Hepatocyte (in vitro differentiated cells): ENCODE data around the gene CPNE4. TPM values are rescaled to one million over a fixed set of nuclear protein-coding genes. Genes with fewer than 3 reads are reported as not detected.

Source experiments
- DNase-seq: peaks from one replicate; pipeline ENCODE4 v3.0.0-alpha.2; 2016; ENCODE audit warnings: low spot score
- H2AFZ ChIP-seq: fragments of 200-600 bp; sonication (generic); 2 replicates; pipeline ENCODE4 v1.6.0; 2016; ENCODE audit warnings: antibody characterized with exemption, mild to moderate bottlenecking
- H3K27ac ChIP-seq: fragments of 200-600 bp; sonication (generic); 2 replicates; pipeline ENCODE4 v1.5.1; 2016; ENCODE audit warnings: mild to moderate bottlenecking
- H3K27me3 ChIP-seq: fragments of 200-600 bp; sonication (generic); 2 replicates; pipeline ENCODE4 v1.6.1; 2016
- H3K36me3 ChIP-seq: fragments of 200-600 bp; sonication (generic); replicated peaks from 2 replicates; pipeline ENCODE4 v1.5.1; 2016; ENCODE audit warnings: low read depth; ENCODE audit not compliant: insufficient read depth
- H3K4me1 ChIP-seq: fragments of 200-600 bp; sonication (generic); 2 replicates; pipeline ENCODE4 v1.5.1; 2016; ENCODE audit warnings: mild to moderate bottlenecking, moderate library complexity; ENCODE audit not compliant: insufficient read depth
- H3K4me2 ChIP-seq: fragments of 200-600 bp; sonication (generic); 2 replicates; pipeline ENCODE4 v1.6.0; 2016
- H3K4me3 ChIP-seq: fragments of 200-600 bp; sonication (generic); 2 replicates; pipeline ENCODE4 v1.5.1; 2016; ENCODE audit warnings: mild to moderate bottlenecking
- H3K79me2 ChIP-seq: fragments of 200-600 bp; sonication (generic); 2 replicates; pipeline ENCODE4 v1.6.0; 2017; ENCODE audit warnings: mild to moderate bottlenecking
- H3K9me2 ChIP-seq: fragments of 200-600 bp; sonication (generic); replicated peaks from 2 replicates; pipeline ENCODE4 v1.6.0; 2017; ENCODE audit warnings: mild to moderate bottlenecking; ENCODE audit not compliant: insufficient read depth
- H3K9me3 ChIP-seq: fragments of 200-600 bp; sonication (generic); 2 replicates; pipeline ENCODE4 v1.5.1; 2016; ENCODE audit warnings: low read depth, mild to moderate bottlenecking
- H4K20me1 ChIP-seq: fragments of 200-600 bp; sonication (generic); 2 replicates; pipeline ENCODE4 v1.6.0; 2016; ENCODE audit warnings: mild to moderate bottlenecking; ENCODE audit not compliant: insufficient read depth, poor library complexity, severe bottlenecking
- CTCF ChIP-seq: fragments of 200-600 bp; sonication (generic); IDR thresholded peaks from 2 replicates; pipeline ENCODE4 v1.5.1; 2016; ENCODE audit warnings: antibody characterized with exemption, mild to moderate bottlenecking; ENCODE audit not compliant: poor library complexity
- EZH2 ChIP-seq: fragments of 200-600 bp; sonication (generic); IDR thresholded peaks from 2 replicates; pipeline ENCODE4 v1.6.1; 2016; ENCODE audit warnings: antibody characterized with exemption, mild to moderate bottlenecking, borderline replicate concordance
- EZH2phosphoT487 ChIP-seq: fragments of 200-600 bp; sonication (generic); IDR thresholded peaks from one replicate; pipeline ENCODE4 v1.6.1; 2018; ENCODE audit warnings: antibody characterized with exemption, mild to moderate bottlenecking, low read depth, moderate library complexity; ENCODE audit not compliant: unreplicated experiment, severe bottlenecking
- WGBS: methylation state at CpG from one replicate; pipeline ENCODE4 v1.1.6; 2016; ENCODE audit warnings: low lambda C conversion rate; ENCODE audit errors: missing lambda C conversion rate; 5-methylcytosine and 5-hydroxymethylcytosine counted together
- polyA plus RNA-seq: library from polyadenylated mRNA; unstranded; fragments of >200 nt; fragmentation: Nextera tagmentation; extraction: Ambion mirVana; gene quantifications from 2 replicates; pipeline ENCODE4 v1.2.1, GENCODE V29; 2016
- total RNA-seq: library from RNA; depleted of rRNA; stranded (reverse); fragments of >200 nt; gene quantifications from 2 replicates; pipeline ENCODE4 v1.2.3, GENCODE V29; 2014

The CPNE4 gene
- total and polyA plus RNA-seq, 2 experiments from 2014 or later = 0.37 to 0.52 TPM

DNA sequence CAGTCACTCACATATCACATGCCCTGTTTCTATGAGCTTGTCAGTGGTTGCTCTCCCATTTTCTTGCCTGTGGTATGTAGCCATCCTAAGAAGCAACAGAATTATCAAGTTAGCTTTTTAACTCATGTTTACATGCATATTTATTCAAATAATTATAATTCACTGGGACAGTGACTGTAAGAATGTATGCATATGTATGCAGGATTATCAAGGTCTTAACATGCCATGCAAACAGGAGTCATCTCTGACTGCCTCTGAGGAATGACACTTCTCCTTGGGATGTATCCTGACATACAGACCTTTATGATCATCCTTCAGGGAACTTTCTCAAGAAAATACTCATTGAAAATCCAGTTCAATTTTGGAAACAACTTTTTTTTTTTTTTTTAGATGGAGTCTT is 240.9 kb downstream of the CPNE4 start:
- no peak for TF ChIP-seq EZH2
- no peak for TF ChIP-seq CTCF
- TF ChIP-seq EZH2phosphoT487 = no peak
- H3K4me3 ChIP-seq = no peak overlapping the region
- H3K9me2 ChIP-seq = no peaks in the 10 kb centered on the region
- peaks cover 5% of the 10 kb centered on the region for H3K27me3 ChIP-seq
- no peaks in the 10 kb centered on the region for H3K9me3 ChIP-seq
- no peak for DNase-seq
- no peak overlapping the region for H3K4me2 ChIP-seq
- no peaks in the 10 kb centered on the region for H3K36me3 ChIP-seq
- no peak overlapping the region for H2AFZ ChIP-seq
- no peaks in the 10 kb centered on the region for H3K4me1 ChIP-seq
- H3K27ac ChIP-seq = no peak overlapping the region
- H3K79me2 ChIP-seq = no peaks in the 10 kb centered on the region
- H4K20me1 ChIP-seq = no peaks in the 10 kb centered on the region

- 83% methylated on average over 2 of the region's 2 CpGs for WGBS
Measured at GRCh38 chr3:131789188-131789587, 245.6 kb downstream of the CPNE4 start.

DNA sequence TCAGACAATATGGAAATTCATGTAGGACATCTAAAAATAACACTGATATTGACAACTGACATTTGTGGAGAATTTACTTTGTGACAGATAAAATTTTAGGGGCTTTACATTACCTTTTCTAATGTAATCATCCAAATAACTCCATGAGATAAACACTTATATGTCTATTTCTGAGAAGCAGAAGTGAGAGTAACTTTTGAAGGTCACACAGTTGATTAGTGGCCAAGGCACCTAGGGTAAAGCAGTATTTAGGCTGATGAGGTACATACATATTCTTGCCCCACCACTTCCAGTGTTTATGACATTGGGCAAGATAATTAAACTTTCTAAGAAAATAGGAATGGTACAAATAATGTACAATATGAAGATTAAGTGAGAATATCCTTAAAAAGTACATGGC is 248.4 kb downstream of the CPNE4 start:
- no peaks in the 10 kb centered on the region for H3K4me1 ChIP-seq
- no peaks in the 10 kb centered on the region for H4K20me1 ChIP-seq
- H3K79me2 ChIP-seq = no peaks in the 10 kb centered on the region
- no peaks in the 10 kb centered on the region for H3K9me2 ChIP-seq
- H3K36me3 ChIP-seq = no peaks in the 10 kb centered on the region
- H3K27ac ChIP-seq = no peak overlapping the region
- no peak overlapping the region for H3K4me2 ChIP-seq
- H3K27me3 ChIP-seq = peaks cover 1% of the 10 kb centered on the region
- H3K4me3 ChIP-seq = no peak overlapping the region
- TF ChIP-seq CTCF (no peak), EZH2 (no peak), EZH2phosphoT487 (no peak)
- DNase-seq = no peak
- H2AFZ ChIP-seq = no peak overlapping the region
- no peaks in the 10 kb centered on the region for H3K9me3 ChIP-seq

More at GRCh38 chr3:131789188-131789587, 245.6 kb downstream of the CPNE4 start:
- no peak overlapping the region for H3K4me2 ChIP-seq
- no peaks in the 10 kb centered on the region for H3K79me2 ChIP-seq
- H2AFZ ChIP-seq = no peak overlapping the region
- DNase-seq = no peak
- no peaks in the 10 kb centered on the region for H3K9me3 ChIP-seq
- TF ChIP-seq EZH2phosphoT487 (no peak), CTCF (no peak), EZH2 (no peak)
- H3K9me2 ChIP-seq = no peaks in the 10 kb centered on the region
- H3K27me3 ChIP-seq = peaks cover 5% of the 10 kb centered on the region
- H4K20me1 ChIP-seq = no peaks in the 10 kb centered on the region
- no peak overlapping the region for H3K27ac ChIP-seq
- H3K36me3 ChIP-seq = no peaks in the 10 kb centered on the region
- H3K4me1 ChIP-seq = no peaks in the 10 kb centered on the region
- H3K4me3 ChIP-seq = no peak overlapping the region

GRCh38 chr3:131782751-131783150 is 252.1 kb downstream of the CPNE4 start:
- Histone ChIP-seq H3K9me2 (no peaks in the 10 kb centered on the region), H2AFZ (no peak overlapping the region), H3K4me2 (no peak overlapping the region), H3K4me1 (no peaks in the 10 kb centered on the region), H4K20me1 (no peaks in the 10 kb centered on the region), H3K27ac (no peak overlapping the region), H3K9me3 (no peaks in the 10 kb centered on the region), H3K79me2 (no peaks in the 10 kb centered on the region), H3K4me3 (no peak overlapping the region), H3K36me3 (no peaks in the 10 kb centered on the region), H3K27me3 (no peaks in the 10 kb centered on the region)
- no peak for TF ChIP-seq CTCF
- no peak for TF ChIP-seq EZH2
- no peak for TF ChIP-seq EZH2phosphoT487
- DNase-seq = no peak
- WGBS = 70% methylated on average over 1 of the region's 1 CpG
